MCF 10A (cell line): ENCODE measurements around the gene ANXA8. TPM values are rescaled to one million over a fixed set of nuclear protein-coding genes. Genes with fewer than 3 reads are reported as not detected.

ENCODE experiments used
- BruUV-seq: library from RNA; stranded (reverse); fragments of 400-500 nt; replicated peaks from 2 replicates; lab custom pipeline; 2021; lab: Mats Ljungman, UMichigan
- CTCF ChIA-PET: fragments of 300-600 bp; sonication (Branson Sonifier 250); formaldehyde crosslinking; extraction: SDS; loops from one replicate; lab custom pipeline; 2021; ENCODE audit warnings: antibody characterized with exemption, inconsistent platforms; lab: Yijun Ruan, JAX
- POLR2A ChIA-PET: fragments of 300-600, 350-650 bp; sonication (Branson Sonifier 250); formaldehyde crosslinking; extraction: SDS; loops from one replicate; lab custom pipeline; 2020; ENCODE audit warnings: antibody characterized with exemption, inconsistent platforms; lab: Yijun Ruan, JAX
- DNase-seq: peaks from one replicate; pipeline ENCODE4 v3.0.0-alpha.2; 2018; ENCODE audit not compliant: unreplicated experiment
- H3K27ac Mint-ChIP-seq: one replicate; pipeline ENCODE4 v1.8.0; 2022; ENCODE audit warnings: mild to moderate bottlenecking, low read depth, mixed read lengths; ENCODE audit not compliant: unreplicated experiment
- H3K27me3 Mint-ChIP-seq: one replicate; pipeline ENCODE4 v1.8.0; 2022; ENCODE audit warnings: mixed read lengths; ENCODE audit not compliant: insufficient read depth, unreplicated experiment
- H3K36me3 Mint-ChIP-seq: one replicate; pipeline ENCODE4 v1.8.0; 2022; ENCODE audit warnings: mild to moderate bottlenecking, moderate library complexity, mixed read lengths; ENCODE audit not compliant: insufficient read depth, unreplicated experiment
- H3K4me1 Mint-ChIP-seq: one replicate; pipeline ENCODE4 v1.8.0; 2022; ENCODE audit warnings: mixed read lengths; ENCODE audit not compliant: insufficient read depth, unreplicated experiment
- H3K4me3 Mint-ChIP-seq: one replicate; pipeline ENCODE4 v1.8.0; 2022; ENCODE audit warnings: mild to moderate bottlenecking, moderate library complexity, mixed read lengths; ENCODE audit not compliant: unreplicated experiment
- H3K9me3 Mint-ChIP-seq: one replicate; pipeline ENCODE4 v1.8.0; 2022; ENCODE audit warnings: mixed read lengths; ENCODE audit not compliant: unreplicated experiment
- CTCF ChIP-seq: fragments of 200-600 bp; IDR thresholded peaks from one replicate; pipeline ENCODE4 v1.8.0; 2022; ENCODE audit warnings: antibody characterized with exemption, mild to moderate bottlenecking; ENCODE audit not compliant: unreplicated experiment
- intact Hi-C: fragments of 100-400 bp; cut with micrococcal nuclease; formaldehyde crosslinking; loops from 2 replicates; pipeline ENCODE4 v1.14.1; 2022
- total RNA-seq: library from RNA; stranded (reverse); gene quantifications from 2 replicates; pipeline ENCODE4 v1.2.3, GENCODE V29; 2022

Gene ANXA8
- total RNA-seq, 1 experiment from 2014 or later = 103 TPM

GRCh38 chr10:47443145-47443544 is 40.8 kb downstream of the ANXA8 start:
- H3K36me3 Mint-ChIP-seq = no peaks in the 10 kb centered on the region
- peaks cover 7% of the 10 kb centered on the region for H3K4me1 Mint-ChIP-seq
- no peak for DNase-seq
- intact Hi-C loops = no loop called here
- ChIA-PET POLR2A (no interaction called here), CTCF (interaction anchor here (0.9 kb wide), 1 partner anchor 395 kb away, joined by 3 read pairs; no protein-coding TSS in a partner anchor)
- H3K27me3 Mint-ChIP-seq = no peaks in the 10 kb centered on the region
- BruUV-seq = no TSS peak
- no peak overlapping the region for H3K27ac Mint-ChIP-seq
- no peak overlapping the region for H3K4me3 Mint-ChIP-seq
- H3K9me3 Mint-ChIP-seq = peaks cover 8% of the 10 kb centered on the region
- TF ChIP-seq CTCF = no peak

- ChIA-PET POLR2A (interaction anchor here (2.0 kb wide), 1 partner anchor 37 kb away, joined by 5 read pairs; no protein-coding TSS in a partner anchor), CTCF (interaction anchor here (2.1 kb wide), 1 partner anchor 394 kb away, joined by 5 read pairs; no protein-coding TSS in a partner anchor)
- peaks cover 8% of the 10 kb centered on the region for H3K9me3 Mint-ChIP-seq
- no peaks in the 10 kb centered on the region for H3K27me3 Mint-ChIP-seq
- no peak for DNase-seq
- intact Hi-C loops = no loop called here
- BruUV-seq = no TSS peak
- H3K4me3 Mint-ChIP-seq = no peak overlapping the region
- peaks cover 7% of the 10 kb centered on the region for H3K4me1 Mint-ChIP-seq
- no peak for TF ChIP-seq CTCF
- no peaks in the 10 kb centered on the region for H3K36me3 Mint-ChIP-seq
- no peak overlapping the region for H3K27ac Mint-ChIP-seq
These were observed 41.6 kb downstream of the ANXA8 start for GRCh38 chr10:47442351-47442750.

GRCh38 chr10:47441938-47442337 is 42.0 kb downstream of the ANXA8 start:
- TF ChIP-seq CTCF = no peak
- Mint-ChIP-seq H3K4me3 (no peak overlapping the region), H3K4me1 (peaks cover 7% of the 10 kb centered on the region), H3K36me3 (no peaks in the 10 kb centered on the region), H3K27ac (no peak overlapping the region), H3K27me3 (no peaks in the 10 kb centered on the region), H3K9me3 (peaks cover 8% of the 10 kb centered on the region)
- intact Hi-C loops = no loop called here
- ChIA-PET CTCF (interaction anchor here (1.2 to 2.1 kb wide), 2 partner anchors 55 to 394 kb away, joined by 3 to 5 read pairs; no protein-coding TSS in a partner anchor), POLR2A (interaction anchor here (2.0 kb wide), 1 partner anchor 36 kb away, joined by 5 read pairs; no protein-coding TSS in a partner anchor)
- DNase-seq = no peak
- BruUV-seq = no TSS peak

GRCh38 chr10:47440207-47440606 is 43.7 kb downstream of the ANXA8 start:
- intact Hi-C loops = no loop called here
- Mint-ChIP-seq H3K36me3 (no peaks in the 10 kb centered on the region), H3K9me3 (peaks cover 9% of the 10 kb centered on the region), H3K27me3 (no peaks in the 10 kb centered on the region), H3K27ac (no peak overlapping the region), H3K4me3 (no peak overlapping the region), H3K4me1 (peaks cover 7% of the 10 kb centered on the region)
- CTCF ChIA-PET = interaction anchor here (0.7 to 2.6 kb wide), 5 partner anchors 9 to 392 kb away, joined by 3 to 11 read pairs (median 4); no protein-coding TSS in a partner anchor
- no TSS peak for BruUV-seq
- no peak for DNase-seq
- POLR2A ChIA-PET = no interaction called here
- TF ChIP-seq CTCF = no peak
